ENCODE measurements around the gene SHCBP1. TPM values are rescaled to one million over a fixed set of nuclear protein-coding genes. Genes with fewer than 3 reads are reported as not detected.
"Not testable (repeated sequence)": the region's sequence is repeated elsewhere in the genome, so short reads cannot be mapped to it uniquely, and the experiment has no call there.

The SHCBP1 gene
- total RNA-seq, 6 donors from 2014 or later: 0.89 to 12.1 (median 1.6) TPM

- 84 to 87% methylated on average over 24 to 32 of the region's 32 CpGs for WGBS, 2 donors
- DNase-seq: peak in 1 of 2 donors; percentile 25
- TF ChIP-seq POLR2A (IDR thresholded peaks at IDR 0.05) (no peak), POLR2AphosphoS5 (IDR thresholded peaks at IDR 0.05) (no peak), CTCF (IDR thresholded peaks at IDR 0.05) (no peak), EP300 (IDR thresholded peaks at IDR 0.05) (no peak)
- Histone ChIP-seq H3K9me3 (no peaks in the 10 kb centered on the region), H3K27ac (no peak overlapping the region), H3K27me3 (no peaks in the 10 kb centered on the region), H3K36me3 (no peaks in the 10 kb centered on the region), H3K4me3 (no peak overlapping the region), H3K4me1 (peaks cover 0 to 9% (median 0%) of the 10 kb centered on the region in 4 donors)
- ATAC-seq (ENCODE audit: low FRiP score in 2 of 2): peak; percentile 13 to 59
Measured at GRCh38 chr16:46632778-46633733, 11.9 kb upstream of the SHCBP1 start.

DNA sequence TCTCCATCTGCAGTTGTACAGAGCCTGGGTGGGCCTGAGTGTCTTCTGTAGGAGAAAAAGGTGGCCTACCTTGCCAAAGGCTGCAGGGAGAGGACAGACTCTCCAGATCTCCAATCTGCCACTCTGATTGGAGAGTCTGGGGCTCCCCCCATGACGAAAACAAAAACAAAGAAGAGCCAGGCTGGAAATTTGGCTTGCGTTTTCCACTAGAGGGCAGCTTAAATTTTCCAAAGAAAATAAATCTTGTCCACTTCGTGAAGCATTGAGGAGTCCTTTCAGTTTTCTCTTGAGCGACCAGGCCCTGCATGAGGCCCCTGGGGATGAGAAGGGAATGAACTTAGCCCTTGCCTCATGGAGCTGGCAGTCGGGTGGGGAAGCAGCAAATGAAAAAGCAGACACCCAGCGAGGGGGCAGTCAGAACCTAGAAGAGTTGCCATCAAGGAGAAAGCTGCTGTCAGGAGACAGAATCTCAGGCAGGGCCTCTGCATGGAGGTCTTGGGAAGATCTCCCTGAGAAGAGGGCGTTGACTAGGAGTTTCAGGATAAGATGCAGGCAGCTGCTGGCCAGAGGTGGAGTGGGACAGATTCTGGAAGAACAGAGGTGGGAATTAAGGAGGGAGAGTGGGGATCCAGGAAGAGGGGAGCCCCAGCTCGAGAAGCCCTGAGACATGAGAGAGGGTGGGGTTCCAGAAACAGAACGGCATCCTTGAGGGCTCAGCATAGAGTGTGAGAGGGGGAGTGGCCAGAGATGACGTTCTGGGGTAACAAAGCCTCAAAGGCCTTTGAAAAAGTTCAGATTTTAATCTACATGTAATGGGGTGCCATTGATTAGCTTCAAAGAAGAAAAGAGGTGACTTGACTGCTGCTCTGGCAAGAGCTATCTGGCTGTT is 8.4 kb upstream of the SHCBP1 start:
- H3K4me1 ChIP-seq: peaks cover 0 to 9% (median 0%) of the 10 kb centered on the region in 4 donors
- H3K27ac ChIP-seq: no peak overlapping the region
- no peak overlapping the region for H3K4me3 ChIP-seq
- ATAC-seq (ENCODE audit: low FRiP score in 2 of 2) (peak in 1 of 2 donors; percentile 32), DNase-seq (no peak)
- H3K36me3 ChIP-seq: no peaks in the 10 kb centered on the region
- TF ChIP-seq CTCF (IDR thresholded peaks at IDR 0.05) (no peak), POLR2A (IDR thresholded peaks at IDR 0.05) (no peak), EP300 (IDR thresholded peaks at IDR 0.05) (no peak), POLR2AphosphoS5 (IDR thresholded peaks at IDR 0.05) (no peak)
- H3K27me3 ChIP-seq: no peaks in the 10 kb centered on the region
- no peaks in the 10 kb centered on the region for H3K9me3 ChIP-seq
- WGBS, 2 donors: 36% methylated on average over 10 of the region's 10 CpGs

DNA sequence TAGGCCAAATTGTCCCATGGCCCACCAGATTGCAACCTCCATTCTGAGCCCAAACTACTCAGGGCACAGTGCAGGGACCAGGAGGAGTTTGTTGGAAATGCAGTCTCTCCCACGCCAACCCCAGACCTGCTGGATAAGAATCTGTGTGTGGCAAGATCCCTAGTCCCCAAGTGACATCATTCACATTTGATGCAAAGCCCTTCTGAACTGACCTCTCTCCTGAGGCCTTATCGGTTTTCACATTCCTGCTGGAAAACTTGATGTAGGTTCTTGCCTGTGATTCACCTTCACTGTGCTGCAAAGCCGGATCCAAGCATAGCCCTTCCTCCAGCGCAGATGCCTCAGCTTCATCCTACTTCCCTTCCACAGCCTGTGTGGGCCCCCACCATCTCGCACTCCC is 6.6 kb upstream of the SHCBP1 start:
- Histone ChIP-seq H3K36me3 (no peaks in the 10 kb centered on the region), H3K27ac (no peak overlapping the region), H3K9me3 (no peaks in the 10 kb centered on the region), H3K27me3 (no peaks in the 10 kb centered on the region), H3K4me1 (peaks cover 0 to 9% (median 0%) of the 10 kb centered on the region in 4 donors), H3K4me3 (no peak overlapping the region)
- DNase-seq: no peak
- no peak for TF ChIP-seq CTCF (IDR thresholded peaks at IDR 0.05)
- no peak for TF ChIP-seq POLR2AphosphoS5 (IDR thresholded peaks at IDR 0.05)
- no peak for TF ChIP-seq EP300 (IDR thresholded peaks at IDR 0.05)
- no peak for TF ChIP-seq POLR2A (IDR thresholded peaks at IDR 0.05)
- ATAC-seq (ENCODE audit: low FRiP score in 2 of 2): no peak
- 87 to 91% methylated on average over 5 of the region's 5 CpGs for WGBS, 2 donors

- WGBS, 2 donors: 92 to 96% methylated on average over 17 to 22 of the region's 22 CpGs
- not testable (repeated sequence) for H3K27me3 ChIP-seq; ATAC-seq (ENCODE audit: low FRiP score in 2 of 2); H3K36me3 ChIP-seq; H3K4me3 ChIP-seq; H3K27ac ChIP-seq; H3K9me3 ChIP-seq
- peak in 1 of 2 donors; percentile 52 for DNase-seq
- peaks cover 0 to 14% (median 0%) of the 10 kb centered on the region in 4 donors for H3K4me1 ChIP-seq
Measured at GRCh38 chr16:46626681-46627080, 5.5 kb upstream of the SHCBP1 start.

- DNase-seq: peak in 1 of 2 donors; percentile 51
- peak in 1 of 2 donors; percentile 37 for ATAC-seq (ENCODE audit: low FRiP score in 2 of 2)
- not testable (repeated sequence) for H3K27me3 ChIP-seq, H3K4me3 ChIP-seq, H3K9me3 ChIP-seq, H3K36me3 ChIP-seq, H3K27ac ChIP-seq
- H3K4me1 ChIP-seq: peaks cover 6 to 30% (median 10%) of the 10 kb centered on the region in 4 donors
- 94% methylated on average over 5 of the region's 6 CpGs; no CpG with 5 or more reads in 1 of the 2 donors for WGBS, 2 donors
Measured at GRCh38 chr16:46624862-46625261, 3.7 kb upstream of the SHCBP1 start.

DNA sequence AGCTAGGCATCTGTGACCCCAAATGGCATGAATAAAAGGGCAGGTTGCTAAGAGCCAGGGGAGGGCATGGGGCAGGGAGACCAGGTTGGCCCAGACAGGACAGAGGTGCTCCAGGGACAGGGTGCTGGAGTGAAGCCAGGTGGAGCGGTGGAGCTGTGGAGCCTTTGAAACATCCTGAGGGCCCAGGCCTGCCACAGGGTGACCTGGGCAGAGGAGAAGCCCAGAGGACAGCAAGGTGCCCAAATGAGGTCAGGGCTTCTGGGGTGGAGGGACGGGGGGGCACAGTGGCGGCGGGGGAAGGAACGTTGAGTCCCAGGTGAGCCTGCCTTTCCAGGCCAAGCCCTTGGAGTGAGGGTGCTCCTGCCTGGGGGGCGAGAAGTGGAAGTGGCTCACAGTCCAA is 2.5 kb upstream of the SHCBP1 start:
- H3K4me1 ChIP-seq: peaks cover 6 to 24% (median 10%) of the 10 kb centered on the region in 4 donors
- H3K4me3 ChIP-seq, H3K27me3 ChIP-seq, H3K36me3 ChIP-seq, H3K27ac ChIP-seq, H3K9me3 ChIP-seq: not testable (repeated sequence)
- no CpG with 5 or more reads among the region's 6 CpGs for WGBS, 2 donors
- DNase-seq: peak in 1 of 2 donors; percentile 55
- peak in 1 of 2 donors; percentile 9 for ATAC-seq (ENCODE audit: low FRiP score in 2 of 2)

- ATAC-seq (ENCODE audit: low FRiP score in 2 of 2): peak; percentile 49 to 68
- not testable (repeated sequence) for H3K9me3 ChIP-seq, H3K27ac ChIP-seq, H3K36me3 ChIP-seq, H3K27me3 ChIP-seq, H3K4me3 ChIP-seq, DNase-seq
- peaks cover 6 to 24% (median 10%) of the 10 kb centered on the region in 4 donors for H3K4me1 ChIP-seq
- no CpG with 5 or more reads among the region's 8 CpGs for WGBS, 2 donors
Measured at GRCh38 chr16:46623246-46623645, 2.1 kb upstream of the SHCBP1 start.
